Measurements from ENCODE around the gene FMNL2. TPM values are rescaled to one million over a fixed set of nuclear protein-coding genes. Genes with fewer than 3 reads are reported as not detected.

FMNL2 gene
- total RNA-seq, 5 donors from 2014 or later (not counting 1 experiment from before 2014, with no cell fraction given): 0.63 to 0.96 (median 0.75) TPM

- POLR2A ChIA-PET: no interaction called here
- no peaks in the 10 kb centered on the region for H3K27me3 ChIP-seq (replicated peaks in 1 of 2; ENCODE audit: control insufficient read depth in 2 of 2, extremely low read depth in 1 of 2, insufficient read depth in 2 of 2, low read length in 1 of 2)
- no peaks in the 10 kb centered on the region for H3K36me3 Mint-ChIP-seq
- no peaks in the 10 kb centered on the region for H3K36me3 ChIP-seq (ENCODE audit: control insufficient read depth in 2 of 2, extremely low read depth in 1 of 2, insufficient read depth in 1 of 2, low read length in 1 of 2)
- no peaks in the 10 kb centered on the region for H3K9me3 Mint-ChIP-seq
- H3K4me3 Mint-ChIP-seq: peak overlapping the region in 2 of 3 donors; percentile 35 to 60
- H3K4me1 ChIP-seq (ENCODE audit: control insufficient read depth in 1 of 2, extremely low read depth in 1 of 2, insufficient read depth in 2 of 2, low read length in 2 of 2): no peaks in the 10 kb centered on the region
- H3K27ac ChIP-seq (ENCODE audit: low read length): no peak overlapping the region
- H3K4me1 Mint-ChIP-seq: peaks cover 7 to 16% (median 12%) of the 10 kb centered on the region in 3 donors
- no peak overlapping the region for H3K27ac Mint-ChIP-seq
- peaks cover 0 to 17% of the 10 kb centered on the region in 2 donors for H3K27me3 Mint-ChIP-seq
- WGBS (ENCODE audit: insufficient coverage): 63% methylated on average over 7 of the region's 8 CpGs
- CTCF ChIA-PET: no interaction called here
- H3K4me3 ChIP-seq (ENCODE audit: control insufficient read depth in 1 of 2, extremely low read depth in 1 of 2, low read length in 1 of 2): no peak overlapping the region
- H3K9me3 ChIP-seq: no peaks in the 10 kb centered on the region
- DNase-seq: peak in 6 of 35 experiments; percentile 1 to 18 (median 3)
- peak in 1 of 4 experiments; percentile 71 for ATAC-seq (replicated peaks in 1 of 4)
Observed at GRCh38 chr2:152407204-152407721, 72.3 kb downstream of the FMNL2 start.

DNA sequence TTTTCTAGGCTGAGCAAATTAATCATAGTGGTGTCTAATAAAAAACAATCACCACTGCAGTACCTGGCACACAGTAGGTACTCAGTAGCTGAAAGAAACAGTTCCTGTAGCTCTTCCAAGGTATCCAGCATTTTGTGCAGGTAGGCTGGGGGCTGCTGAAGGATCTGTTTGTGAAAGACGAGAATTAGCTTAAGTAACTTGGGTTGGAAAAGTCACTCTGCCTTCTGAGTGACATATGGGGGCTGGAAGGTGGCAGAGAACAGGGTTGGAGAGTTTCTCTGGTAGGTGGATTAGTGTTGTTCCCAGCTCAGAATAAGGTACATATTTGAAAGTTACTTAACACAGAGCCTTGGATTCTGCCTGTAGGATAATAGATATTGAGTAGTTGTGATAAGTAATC lies 72.8 kb downstream of the FMNL2 start:
- Mint-ChIP-seq H3K27ac (no peak overlapping the region), H3K4me1 (peaks cover 5 to 16% (median 10%) of the 10 kb centered on the region in 3 donors), H3K36me3 (no peaks in the 10 kb centered on the region), H3K4me3 (no peak overlapping the region), H3K27me3 (peaks cover 0 to 17% of the 10 kb centered on the region in 2 donors), H3K9me3 (no peaks in the 10 kb centered on the region)
- WGBS (ENCODE audit: insufficient coverage): 90% methylated on average over 1 of the region's 1 CpG
- ATAC-seq (replicated peaks in 1 of 4) (no peak), DNase-seq (no peak)
- no peaks in the 10 kb centered on the region for H3K36me3 ChIP-seq (ENCODE audit: control insufficient read depth in 2 of 2, extremely low read depth in 1 of 2, insufficient read depth in 1 of 2, low read length in 1 of 2)
- CTCF ChIA-PET: no interaction called here
- H3K27ac ChIP-seq (ENCODE audit: low read length): no peak overlapping the region
- no peaks in the 10 kb centered on the region for H3K4me1 ChIP-seq (ENCODE audit: control insufficient read depth in 1 of 2, extremely low read depth in 1 of 2, insufficient read depth in 2 of 2, low read length in 2 of 2)
- no peaks in the 10 kb centered on the region for H3K9me3 ChIP-seq
- POLR2A ChIA-PET: no interaction called here
- H3K4me3 ChIP-seq (ENCODE audit: control insufficient read depth in 1 of 2, extremely low read depth in 1 of 2, low read length in 1 of 2): no peak overlapping the region
- H3K27me3 ChIP-seq (replicated peaks in 1 of 2; ENCODE audit: control insufficient read depth in 2 of 2, extremely low read depth in 1 of 2, insufficient read depth in 2 of 2, low read length in 1 of 2): no peaks in the 10 kb centered on the region

DNA sequence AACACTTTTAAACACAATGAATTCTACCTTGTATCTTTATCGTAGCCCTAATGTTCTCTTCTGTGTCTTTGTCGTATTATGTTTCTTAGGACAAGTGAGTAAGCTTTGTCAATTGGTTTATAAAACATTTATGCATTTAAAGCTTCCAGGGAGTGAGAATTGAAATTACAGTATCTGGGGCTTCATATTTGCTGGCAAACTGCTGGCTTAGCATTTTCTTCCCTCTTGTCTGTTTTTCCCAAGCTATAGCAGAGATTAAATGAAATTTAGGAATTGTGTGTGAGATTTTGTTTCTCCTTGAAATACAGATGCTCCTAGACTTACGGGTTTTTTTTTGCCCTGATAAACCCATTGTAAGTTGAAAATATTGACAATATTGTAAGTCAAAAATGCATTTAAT lies 73.3 kb downstream of the FMNL2 start:
- H3K4me3 ChIP-seq (ENCODE audit: control insufficient read depth in 1 of 2, extremely low read depth in 1 of 2, low read length in 1 of 2): no peak overlapping the region
- peaks cover under 1 to 11% (median 6%) of the 10 kb centered on the region in 3 donors for H3K4me1 Mint-ChIP-seq
- ChIA-PET CTCF (no interaction called here), POLR2A (no interaction called here)
- H3K4me3 Mint-ChIP-seq: no peak overlapping the region
- H3K4me1 ChIP-seq (ENCODE audit: control insufficient read depth in 1 of 2, extremely low read depth in 1 of 2, insufficient read depth in 2 of 2, low read length in 2 of 2): no peaks in the 10 kb centered on the region
- H3K36me3 Mint-ChIP-seq: no peaks in the 10 kb centered on the region
- WGBS (ENCODE audit: insufficient coverage): no CpG with 5 or more reads among the region's 3 CpGs
- H3K27me3 ChIP-seq (replicated peaks in 1 of 2; ENCODE audit: control insufficient read depth in 2 of 2, extremely low read depth in 1 of 2, insufficient read depth in 2 of 2, low read length in 1 of 2): no peaks in the 10 kb centered on the region
- no peaks in the 10 kb centered on the region for H3K36me3 ChIP-seq (ENCODE audit: control insufficient read depth in 2 of 2, extremely low read depth in 1 of 2, insufficient read depth in 1 of 2, low read length in 1 of 2)
- H3K27me3 Mint-ChIP-seq: peaks cover 0 to 17% of the 10 kb centered on the region in 2 donors
- H3K9me3 ChIP-seq: no peaks in the 10 kb centered on the region
- H3K27ac ChIP-seq (ENCODE audit: low read length): no peak overlapping the region
- ATAC-seq (replicated peaks in 1 of 4) (no peak), DNase-seq (no peak)
- H3K9me3 Mint-ChIP-seq: no peaks in the 10 kb centered on the region
- no peak overlapping the region for H3K27ac Mint-ChIP-seq

DNA sequence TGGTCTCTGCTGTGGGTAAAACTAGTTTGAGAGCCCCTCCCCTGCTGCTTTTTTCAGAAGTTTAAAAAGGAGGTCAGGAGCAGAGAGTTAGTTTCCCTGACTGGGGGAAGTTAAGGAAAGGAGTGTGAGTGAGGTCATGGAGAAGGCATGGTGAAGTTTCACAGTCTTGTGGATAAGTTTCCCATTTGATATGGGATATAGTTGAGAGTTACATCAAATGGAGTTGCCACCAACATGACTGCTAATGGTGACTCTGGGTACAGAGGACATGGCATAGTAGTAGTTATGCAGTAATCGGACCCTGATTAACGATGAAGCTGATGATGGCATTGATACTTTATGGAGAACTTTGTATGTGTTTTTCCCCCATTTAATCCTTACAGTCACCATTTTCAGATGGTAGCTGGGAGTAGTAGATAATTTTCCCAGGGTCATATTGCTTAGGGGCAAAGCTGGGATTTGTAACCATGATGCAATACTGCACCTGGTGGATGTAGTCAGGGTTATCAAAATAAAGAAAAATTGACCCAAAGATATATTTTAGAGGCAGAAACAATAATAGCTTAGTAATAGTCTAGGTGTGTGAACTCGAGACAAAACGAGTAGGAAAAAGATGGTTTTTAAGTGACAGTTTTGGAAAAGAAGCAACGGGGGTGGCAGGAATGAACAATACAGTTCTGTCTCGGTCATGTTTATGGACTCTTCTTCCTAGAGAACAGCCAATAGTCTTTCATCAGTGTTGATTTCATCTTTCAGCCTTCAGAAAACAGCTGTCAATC lies 74.6 kb downstream of the FMNL2 start:
- Mint-ChIP-seq H3K27ac (no peak overlapping the region), H3K9me3 (no peaks in the 10 kb centered on the region), H3K36me3 (no peaks in the 10 kb centered on the region), H3K4me1 (peaks cover 0 to 10% (median 5%) of the 10 kb centered on the region in 3 donors), H3K4me3 (no peak overlapping the region), H3K27me3 (peaks cover 0 to 24% of the 10 kb centered on the region in 2 donors)
- 92% methylated on average over 2 of the region's 6 CpGs for WGBS (ENCODE audit: insufficient coverage)
- Histone ChIP-seq H3K4me3 (ENCODE audit: control insufficient read depth in 1 of 2, extremely low read depth in 1 of 2, low read length in 1 of 2) (no peak overlapping the region), H3K4me1 (ENCODE audit: control insufficient read depth in 1 of 2, extremely low read depth in 1 of 2, insufficient read depth in 2 of 2, low read length in 2 of 2) (no peaks in the 10 kb centered on the region), H3K9me3 (no peaks in the 10 kb centered on the region), H3K36me3 (ENCODE audit: control insufficient read depth in 2 of 2, extremely low read depth in 1 of 2, insufficient read depth in 1 of 2, low read length in 1 of 2) (no peaks in the 10 kb centered on the region), H3K27me3 (replicated peaks in 1 of 2; ENCODE audit: control insufficient read depth in 2 of 2, extremely low read depth in 1 of 2, insufficient read depth in 2 of 2, low read length in 1 of 2) (no peaks in the 10 kb centered on the region), H3K27ac (ENCODE audit: low read length) (no peak overlapping the region)
- ChIA-PET POLR2A (no interaction called here), CTCF (no interaction called here)
- ATAC-seq (replicated peaks in 1 of 4): no peak
- DNase-seq: no peak

GRCh38 chr2:152410165-152410597 lies 75.2 kb downstream of the FMNL2 start:
- Histone ChIP-seq H3K4me3 (ENCODE audit: control insufficient read depth in 1 of 2, extremely low read depth in 1 of 2, low read length in 1 of 2) (no peak overlapping the region), H3K27me3 (replicated peaks in 1 of 2; ENCODE audit: control insufficient read depth in 2 of 2, extremely low read depth in 1 of 2, insufficient read depth in 2 of 2, low read length in 1 of 2) (no peaks in the 10 kb centered on the region), H3K36me3 (ENCODE audit: control insufficient read depth in 2 of 2, extremely low read depth in 1 of 2, insufficient read depth in 1 of 2, low read length in 1 of 2) (no peaks in the 10 kb centered on the region), H3K27ac (ENCODE audit: low read length) (no peak overlapping the region), H3K4me1 (ENCODE audit: control insufficient read depth in 1 of 2, extremely low read depth in 1 of 2, insufficient read depth in 2 of 2, low read length in 2 of 2) (no peaks in the 10 kb centered on the region), H3K9me3 (no peaks in the 10 kb centered on the region)
- Mint-ChIP-seq H3K4me3 (no peak overlapping the region), H3K27ac (no peak overlapping the region), H3K27me3 (peaks cover 0 to 24% of the 10 kb centered on the region in 2 donors), H3K9me3 (no peaks in the 10 kb centered on the region), H3K36me3 (no peaks in the 10 kb centered on the region), H3K4me1 (peaks cover 0 to 10% (median 5%) of the 10 kb centered on the region in 3 donors)
- WGBS (ENCODE audit: insufficient coverage): 100% methylated on average over 1 of the region's 2 CpGs
- ATAC-seq (replicated peaks in 1 of 4) (no peak), DNase-seq (no peak)
- CTCF ChIA-PET: no interaction called here
- POLR2A ChIA-PET: no interaction called here

DNA sequence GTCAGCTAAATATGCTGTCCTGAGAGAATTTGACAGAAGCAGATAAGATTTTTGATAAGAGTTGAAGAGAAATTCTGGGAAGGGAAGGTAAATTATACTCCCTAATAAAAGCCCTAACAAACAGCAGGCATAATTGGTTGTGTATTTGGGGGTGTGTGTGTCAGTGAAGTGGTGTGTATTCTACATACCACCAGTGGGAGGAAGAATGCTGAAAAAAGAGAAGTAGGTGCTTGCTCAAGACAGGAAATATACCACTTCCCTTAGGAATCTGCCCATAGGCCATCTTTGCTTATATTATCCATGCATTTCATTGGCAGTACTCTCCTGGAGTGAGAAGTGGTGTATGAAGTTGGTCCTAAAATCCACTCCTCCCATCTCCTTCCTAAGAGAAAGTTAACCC lies 76.2 kb downstream of the FMNL2 start:
- no peaks in the 10 kb centered on the region for H3K4me1 ChIP-seq (ENCODE audit: control insufficient read depth in 1 of 2, extremely low read depth in 1 of 2, insufficient read depth in 2 of 2, low read length in 2 of 2)
- CTCF ChIA-PET: no interaction called here
- H3K27ac Mint-ChIP-seq: no peak overlapping the region
- H3K4me3 ChIP-seq (ENCODE audit: control insufficient read depth in 1 of 2, extremely low read depth in 1 of 2, low read length in 1 of 2): no peak overlapping the region
- H3K4me3 Mint-ChIP-seq: no peak overlapping the region
- no peak overlapping the region for H3K27ac ChIP-seq (ENCODE audit: low read length)
- H3K36me3 ChIP-seq (ENCODE audit: control insufficient read depth in 2 of 2, extremely low read depth in 1 of 2, insufficient read depth in 1 of 2, low read length in 1 of 2): no peaks in the 10 kb centered on the region
- no peak for ATAC-seq (replicated peaks in 1 of 4)
- no peak for DNase-seq
- POLR2A ChIA-PET: no interaction called here
- peaks cover 0 to 9% (median 2%) of the 10 kb centered on the region in 3 donors for H3K4me1 Mint-ChIP-seq
- H3K9me3 Mint-ChIP-seq: no peaks in the 10 kb centered on the region
- no peaks in the 10 kb centered on the region for H3K27me3 ChIP-seq (replicated peaks in 1 of 2; ENCODE audit: control insufficient read depth in 2 of 2, extremely low read depth in 1 of 2, insufficient read depth in 2 of 2, low read length in 1 of 2)
- peaks cover 0 to 22% of the 10 kb centered on the region in 2 donors for H3K27me3 Mint-ChIP-seq
- no peaks in the 10 kb centered on the region for H3K9me3 ChIP-seq
- H3K36me3 Mint-ChIP-seq: no peaks in the 10 kb centered on the region
